GM23338 (cell line): ENCODE data around the gene GPRIN2. TPM values are rescaled to one million over a fixed set of nuclear protein-coding genes. Genes with fewer than 3 reads are reported as not detected.

Experiments used
- JUNB ChIP-seq: IDR thresholded peaks from one replicate; pipeline ENCODE4 v1.6.1; 2016; ENCODE audit warnings: antibody characterized with exemption; ENCODE audit not compliant: unreplicated experiment
- POLR2AphosphoS5 ChIP-seq: IDR thresholded peaks from 2 replicates; pipeline ENCODE4 v1.6.1; 2016; ENCODE audit warnings: antibody characterized with exemption, low read depth
- STAT1 ChIP-seq: IDR thresholded peaks from one replicate; pipeline ENCODE4 v1.6.1; 2016; ENCODE audit warnings: antibody characterized with exemption; ENCODE audit not compliant: unreplicated experiment
- ZNF114 ChIP-seq: fragments of 250-450 bp; sonication (Bioruptor Pico); IDR thresholded peaks from 2 replicates; pipeline ENCODE4 v1.5.0; 2020; ENCODE audit warnings: mild to moderate bottlenecking, moderate library complexity
- ZNF331 ChIP-seq: fragments of 250-450 bp; sonication (Bioruptor Pico); IDR thresholded peaks from 2 replicates; pipeline ENCODE4 v1.5.0; 2020; ENCODE audit warnings: low read depth, mild to moderate bottlenecking, moderate library complexity
- polyA plus RNA-seq: library from polyadenylated mRNA; unstranded; fragments of >200 nt; fragmentation: Nextera tagmentation; extraction: Ambion mirVana; gene quantifications from 2 replicates; pipeline ENCODE4 v1.2.1, GENCODE V29; 2016
- total RNA-seq: library from RNA; depleted of rRNA; stranded (reverse); fragments of >200 nt; shearing (Covaris generic); gene quantifications from 2 replicates; pipeline ENCODE4 v1.2.3, GENCODE V29; 2014
- TF ChIP-seq, protein P1 (sequence below): fragments of 250-450 bp; sonication (Bioruptor Pico); IDR thresholded peaks from 2 replicates; pipeline ENCODE4 v1.5.0; 2020; ENCODE audit warnings: mild to moderate bottlenecking, moderate library complexity
- TF ChIP-seq, protein P2 (sequence below): IDR thresholded peaks from 2 replicates; pipeline ENCODE4 v1.6.1; 2016; ENCODE audit warnings: antibody characterized with exemption
- TF ChIP-seq, protein P3 (sequence below), 2 experiments: fragments of 200-600 bp in 1 of 2; sonication (generic) in 1 of 2; conservative IDR thresholded peaks; 2 replicates each; pipeline versions ENCODE4 v1.5.1 to v1.6.1; 2016 to 2017; ENCODE audit warnings: antibody characterized with exemption in 2 of 2, low read depth in 2 of 2, mild to moderate bottlenecking in 2 of 2, moderate library complexity in 1 of 2

The GPRIN2 gene
- total and polyA plus RNA-seq, 2 experiments from 2014 or later: 2.9 to 28.5 TPM

DNA sequence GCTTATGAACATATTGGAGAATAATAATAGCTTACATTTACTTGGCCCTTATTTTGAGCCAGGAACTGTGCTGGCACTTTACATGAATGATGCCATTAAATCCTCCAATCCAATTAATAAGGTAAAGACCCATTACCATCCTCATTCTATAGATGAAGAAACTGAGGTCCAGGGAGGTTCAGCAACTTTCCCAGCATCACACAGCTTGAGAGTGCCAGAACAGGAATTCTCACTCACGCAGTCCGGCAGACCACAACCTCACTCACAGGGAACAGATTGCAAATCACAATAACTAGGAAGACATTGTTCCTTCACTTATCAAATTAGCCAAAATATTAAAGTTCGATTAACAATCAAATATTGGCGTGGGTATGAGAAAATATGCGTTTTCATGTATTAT, 18.3 kb downstream of the GPRIN2 start (continued):
- TF ChIP-seq, protein P1, sequence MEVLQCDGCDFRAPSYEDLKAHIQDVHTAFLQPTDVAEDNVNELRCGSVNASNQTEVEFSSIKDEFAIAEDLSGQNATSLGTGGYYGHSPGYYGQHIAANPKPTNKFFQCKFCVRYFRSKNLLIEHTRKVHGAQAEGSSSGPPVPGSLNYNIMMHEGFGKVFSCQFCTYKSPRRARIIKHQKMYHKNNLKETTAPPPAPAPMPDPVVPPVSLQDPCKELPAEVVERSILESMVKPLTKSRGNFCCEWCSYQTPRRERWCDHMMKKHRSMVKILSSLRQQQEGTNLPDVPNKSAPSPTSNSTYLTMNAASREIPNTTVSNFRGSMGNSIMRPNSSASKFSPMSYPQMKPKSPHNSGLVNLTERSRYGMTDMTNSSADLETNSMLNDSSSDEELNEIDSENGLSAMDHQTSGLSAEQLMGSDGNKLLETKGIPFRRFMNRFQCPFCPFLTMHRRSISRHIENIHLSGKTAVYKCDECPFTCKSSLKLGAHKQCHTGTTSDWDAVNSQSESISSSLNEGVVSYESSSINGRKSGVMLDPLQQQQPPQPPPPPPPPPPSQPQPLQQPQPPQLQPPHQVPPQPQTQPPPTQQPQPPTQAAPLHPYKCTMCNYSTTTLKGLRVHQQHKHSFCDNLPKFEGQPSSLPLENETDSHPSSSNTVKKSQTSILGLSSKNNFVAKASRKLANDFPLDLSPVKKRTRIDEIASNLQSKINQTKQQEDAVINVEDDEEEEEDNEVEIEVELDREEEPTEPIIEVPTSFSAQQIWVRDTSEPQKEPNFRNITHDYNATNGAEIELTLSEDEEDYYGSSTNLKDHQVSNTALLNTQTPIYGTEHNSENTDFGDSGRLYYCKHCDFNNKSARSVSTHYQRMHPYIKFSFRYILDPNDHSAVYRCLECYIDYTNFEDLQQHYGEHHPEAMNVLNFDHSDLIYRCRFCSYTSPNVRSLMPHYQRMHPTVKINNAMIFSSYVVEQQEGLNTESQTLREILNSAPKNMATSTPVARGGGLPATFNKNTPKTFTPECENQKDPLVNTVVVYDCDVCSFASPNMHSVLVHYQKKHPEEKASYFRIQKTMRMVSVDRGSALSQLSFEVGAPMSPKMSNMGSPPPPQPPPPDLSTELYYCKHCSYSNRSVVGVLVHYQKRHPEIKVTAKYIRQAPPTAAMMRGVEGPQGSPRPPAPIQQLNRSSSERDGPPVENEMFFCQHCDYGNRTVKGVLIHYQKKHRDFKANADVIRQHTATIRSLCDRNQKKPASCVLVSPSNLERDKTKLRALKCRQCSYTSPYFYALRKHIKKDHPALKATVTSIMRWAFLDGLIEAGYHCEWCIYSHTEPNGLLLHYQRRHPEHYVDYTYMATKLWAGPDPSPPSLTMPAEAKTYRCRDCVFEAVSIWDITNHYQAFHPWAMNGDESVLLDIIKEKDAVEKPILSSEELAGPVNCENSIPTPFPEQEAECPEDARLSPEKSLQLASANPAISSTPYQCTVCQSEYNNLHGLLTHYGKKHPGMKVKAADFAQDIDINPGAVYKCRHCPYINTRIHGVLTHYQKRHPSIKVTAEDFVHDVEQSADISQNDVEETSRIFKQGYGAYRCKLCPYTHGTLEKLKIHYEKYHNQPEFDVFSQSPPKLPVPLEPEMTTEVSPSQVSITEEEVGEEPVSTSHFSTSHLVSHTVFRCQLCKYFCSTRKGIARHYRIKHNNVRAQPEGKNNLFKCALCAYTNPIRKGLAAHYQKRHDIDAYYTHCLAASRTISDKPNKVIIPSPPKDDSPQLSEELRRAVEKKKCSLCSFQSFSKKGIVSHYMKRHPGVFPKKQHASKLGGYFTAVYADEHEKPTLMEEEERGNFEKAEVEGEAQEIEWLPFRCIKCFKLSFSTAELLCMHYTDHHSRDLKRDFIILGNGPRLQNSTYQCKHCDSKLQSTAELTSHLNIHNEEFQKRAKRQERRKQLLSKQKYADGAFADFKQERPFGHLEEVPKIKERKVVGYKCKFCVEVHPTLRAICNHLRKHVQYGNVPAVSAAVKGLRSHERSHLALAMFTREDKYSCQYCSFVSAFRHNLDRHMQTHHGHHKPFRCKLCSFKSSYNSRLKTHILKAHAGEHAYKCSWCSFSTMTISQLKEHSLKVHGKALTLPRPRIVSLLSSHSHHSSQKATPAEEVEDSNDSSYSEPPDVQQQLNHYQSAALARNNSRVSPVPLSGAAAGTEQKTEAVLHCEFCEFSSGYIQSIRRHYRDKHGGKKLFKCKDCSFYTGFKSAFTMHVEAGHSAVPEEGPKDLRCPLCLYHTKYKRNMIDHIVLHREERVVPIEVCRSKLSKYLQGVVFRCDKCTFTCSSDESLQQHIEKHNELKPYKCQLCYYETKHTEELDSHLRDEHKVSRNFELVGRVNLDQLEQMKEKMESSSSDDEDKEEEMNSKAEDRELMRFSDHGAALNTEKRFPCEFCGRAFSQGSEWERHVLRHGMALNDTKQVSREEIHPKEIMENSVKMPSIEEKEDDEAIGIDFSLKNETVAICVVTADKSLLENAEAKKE (CRISPR knock-in tag): no peak
- no peak for TF ChIP-seq ZNF331 (CRISPR knock-in tag)
- TF ChIP-seq ZNF114 (CRISPR knock-in tag): no peak
- no peak for TF ChIP-seq STAT1
- TF ChIP-seq POLR2AphosphoS5: no peak
- TF ChIP-seq JUNB: no peak
- TF ChIP-seq, protein P2, sequence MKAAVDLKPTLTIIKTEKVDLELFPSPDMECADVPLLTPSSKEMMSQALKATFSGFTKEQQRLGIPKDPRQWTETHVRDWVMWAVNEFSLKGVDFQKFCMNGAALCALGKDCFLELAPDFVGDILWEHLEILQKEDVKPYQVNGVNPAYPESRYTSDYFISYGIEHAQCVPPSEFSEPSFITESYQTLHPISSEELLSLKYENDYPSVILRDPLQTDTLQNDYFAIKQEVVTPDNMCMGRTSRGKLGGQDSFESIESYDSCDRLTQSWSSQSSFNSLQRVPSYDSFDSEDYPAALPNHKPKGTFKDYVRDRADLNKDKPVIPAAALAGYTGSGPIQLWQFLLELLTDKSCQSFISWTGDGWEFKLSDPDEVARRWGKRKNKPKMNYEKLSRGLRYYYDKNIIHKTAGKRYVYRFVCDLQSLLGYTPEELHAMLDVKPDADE: no peak
- TF ChIP-seq, protein P3, sequence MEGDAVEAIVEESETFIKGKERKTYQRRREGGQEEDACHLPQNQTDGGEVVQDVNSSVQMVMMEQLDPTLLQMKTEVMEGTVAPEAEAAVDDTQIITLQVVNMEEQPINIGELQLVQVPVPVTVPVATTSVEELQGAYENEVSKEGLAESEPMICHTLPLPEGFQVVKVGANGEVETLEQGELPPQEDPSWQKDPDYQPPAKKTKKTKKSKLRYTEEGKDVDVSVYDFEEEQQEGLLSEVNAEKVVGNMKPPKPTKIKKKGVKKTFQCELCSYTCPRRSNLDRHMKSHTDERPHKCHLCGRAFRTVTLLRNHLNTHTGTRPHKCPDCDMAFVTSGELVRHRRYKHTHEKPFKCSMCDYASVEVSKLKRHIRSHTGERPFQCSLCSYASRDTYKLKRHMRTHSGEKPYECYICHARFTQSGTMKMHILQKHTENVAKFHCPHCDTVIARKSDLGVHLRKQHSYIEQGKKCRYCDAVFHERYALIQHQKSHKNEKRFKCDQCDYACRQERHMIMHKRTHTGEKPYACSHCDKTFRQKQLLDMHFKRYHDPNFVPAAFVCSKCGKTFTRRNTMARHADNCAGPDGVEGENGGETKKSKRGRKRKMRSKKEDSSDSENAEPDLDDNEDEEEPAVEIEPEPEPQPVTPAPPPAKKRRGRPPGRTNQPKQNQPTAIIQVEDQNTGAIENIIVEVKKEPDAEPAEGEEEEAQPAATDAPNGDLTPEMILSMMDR (conservative IDR thresholded peaks at IDR 0.05; ENCODE audit: low read depth in 2 of 2): no peak
